Measurements from ENCODE around the gene PRSS53. TPM values are rescaled to one million over a fixed set of nuclear protein-coding genes. Genes with fewer than 3 reads are reported as not detected.

PRSS53 gene
- total RNA-seq, 1 donor from 2014 or later = 2.8 TPM

DNA sequence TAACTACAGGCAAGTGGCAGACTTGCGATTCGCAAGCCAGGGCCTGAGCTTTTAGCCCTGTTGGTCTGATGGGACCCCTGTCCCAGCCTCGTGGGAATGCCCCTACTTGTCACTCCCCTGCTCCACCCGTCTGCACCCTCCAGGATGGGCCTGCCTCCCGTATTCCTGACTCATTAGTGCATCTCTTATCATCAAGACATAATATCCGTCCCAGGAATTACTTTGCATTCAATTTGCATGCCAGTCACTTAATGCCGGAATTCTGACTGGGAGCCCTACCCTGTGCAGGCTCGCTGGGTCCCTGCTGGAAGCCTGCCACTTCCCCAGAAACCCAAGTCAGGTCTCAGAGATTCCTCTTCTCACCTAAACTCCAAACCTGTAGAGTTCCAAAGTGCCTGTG, 3.3 kb downstream of the PRSS53 start:
- H3K9me3 Mint-ChIP-seq (ENCODE audit: unreplicated experiment) = no peaks in the 10 kb centered on the region
- H3K27ac Mint-ChIP-seq (ENCODE audit: unreplicated experiment) = no peak overlapping the region
- no peaks in the 10 kb centered on the region for H3K27me3 Mint-ChIP-seq (ENCODE audit: unreplicated experiment)
- TF ChIP-seq, protein P1, sequence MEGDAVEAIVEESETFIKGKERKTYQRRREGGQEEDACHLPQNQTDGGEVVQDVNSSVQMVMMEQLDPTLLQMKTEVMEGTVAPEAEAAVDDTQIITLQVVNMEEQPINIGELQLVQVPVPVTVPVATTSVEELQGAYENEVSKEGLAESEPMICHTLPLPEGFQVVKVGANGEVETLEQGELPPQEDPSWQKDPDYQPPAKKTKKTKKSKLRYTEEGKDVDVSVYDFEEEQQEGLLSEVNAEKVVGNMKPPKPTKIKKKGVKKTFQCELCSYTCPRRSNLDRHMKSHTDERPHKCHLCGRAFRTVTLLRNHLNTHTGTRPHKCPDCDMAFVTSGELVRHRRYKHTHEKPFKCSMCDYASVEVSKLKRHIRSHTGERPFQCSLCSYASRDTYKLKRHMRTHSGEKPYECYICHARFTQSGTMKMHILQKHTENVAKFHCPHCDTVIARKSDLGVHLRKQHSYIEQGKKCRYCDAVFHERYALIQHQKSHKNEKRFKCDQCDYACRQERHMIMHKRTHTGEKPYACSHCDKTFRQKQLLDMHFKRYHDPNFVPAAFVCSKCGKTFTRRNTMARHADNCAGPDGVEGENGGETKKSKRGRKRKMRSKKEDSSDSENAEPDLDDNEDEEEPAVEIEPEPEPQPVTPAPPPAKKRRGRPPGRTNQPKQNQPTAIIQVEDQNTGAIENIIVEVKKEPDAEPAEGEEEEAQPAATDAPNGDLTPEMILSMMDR (IDR thresholded peaks at IDR 0.05) = no peak
- DNase-seq (ENCODE audit: extremely low spot score, unreplicated experiment) = no peak
- peaks cover 8% of the 10 kb centered on the region for H3K36me3 Mint-ChIP-seq (ENCODE audit: unreplicated experiment)
- no peak overlapping the region for H3K4me3 Mint-ChIP-seq (ENCODE audit: unreplicated experiment)
- peaks cover 2% of the 10 kb centered on the region for H3K4me1 Mint-ChIP-seq (ENCODE audit: unreplicated experiment)

GRCh38 chr16:31084584-31085302, 4.0 kb downstream of the PRSS53 start:
- Mint-ChIP-seq H3K36me3 (ENCODE audit: unreplicated experiment) (peaks cover 8% of the 10 kb centered on the region), H3K27ac (ENCODE audit: unreplicated experiment) (no peak overlapping the region), H3K9me3 (ENCODE audit: unreplicated experiment) (no peaks in the 10 kb centered on the region), H3K4me3 (ENCODE audit: unreplicated experiment) (no peak overlapping the region), H3K4me1 (ENCODE audit: unreplicated experiment) (peaks cover 2% of the 10 kb centered on the region), H3K27me3 (ENCODE audit: unreplicated experiment) (no peaks in the 10 kb centered on the region)
- TF ChIP-seq, protein P1 (IDR thresholded peaks at IDR 0.05) = no peak
- no peak for DNase-seq (ENCODE audit: extremely low spot score, unreplicated experiment)

DNA sequence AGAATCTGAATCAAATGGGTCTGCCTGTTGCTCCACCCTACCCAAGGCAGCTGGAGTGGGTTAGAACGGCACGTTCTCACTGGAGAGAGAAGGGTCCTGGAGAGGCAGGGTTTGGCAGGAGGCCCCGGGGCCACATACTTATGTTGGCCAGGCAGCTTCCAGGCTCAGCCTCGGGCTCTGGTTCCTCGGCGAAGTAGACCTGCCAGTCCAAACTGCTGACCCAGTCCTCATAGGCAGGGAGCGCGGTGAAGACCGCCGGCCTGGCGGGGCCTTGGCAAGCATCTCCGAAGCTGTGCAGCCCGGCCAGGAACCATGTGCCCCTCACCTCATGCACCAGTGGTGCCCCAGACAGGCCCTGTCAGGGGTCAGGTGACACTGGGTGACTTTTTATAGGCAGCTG, 4.8 kb downstream of the PRSS53 start:
- Mint-ChIP-seq H3K9me3 (ENCODE audit: unreplicated experiment) (no peaks in the 10 kb centered on the region), H3K4me3 (ENCODE audit: unreplicated experiment) (no peak overlapping the region), H3K36me3 (ENCODE audit: unreplicated experiment) (peaks cover 12% of the 10 kb centered on the region), H3K4me1 (ENCODE audit: unreplicated experiment) (peaks cover 2% of the 10 kb centered on the region), H3K27me3 (ENCODE audit: unreplicated experiment) (no peaks in the 10 kb centered on the region), H3K27ac (ENCODE audit: unreplicated experiment) (no peak overlapping the region)
- TF ChIP-seq, protein P1 (IDR thresholded peaks at IDR 0.05) = no peak
- no peak for DNase-seq (ENCODE audit: extremely low spot score, unreplicated experiment)

DNA sequence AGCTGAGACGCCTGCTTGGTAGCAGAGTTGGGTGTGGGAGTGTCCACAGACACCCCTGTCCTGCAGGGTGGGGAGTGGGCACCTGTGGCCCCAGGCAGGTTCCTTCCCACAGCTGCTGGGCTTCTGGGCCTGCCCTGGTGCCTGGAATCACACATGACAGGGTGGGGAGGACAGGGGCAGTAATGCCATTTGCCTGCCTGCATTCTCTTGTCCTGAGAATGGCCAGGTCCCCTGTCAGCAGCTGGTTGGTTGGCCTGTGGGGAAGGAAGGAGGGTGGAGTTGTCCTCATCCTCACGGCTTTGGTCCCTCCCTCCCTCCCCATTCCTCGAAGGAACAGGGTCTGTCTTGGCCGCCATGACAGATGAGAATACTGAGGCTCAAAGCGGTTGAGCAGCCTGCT, 5.2 kb downstream of the PRSS53 start:
- no peak overlapping the region for H3K4me3 Mint-ChIP-seq (ENCODE audit: unreplicated experiment)
- H3K9me3 Mint-ChIP-seq (ENCODE audit: unreplicated experiment) = no peaks in the 10 kb centered on the region
- peaks cover 2% of the 10 kb centered on the region for H3K4me1 Mint-ChIP-seq (ENCODE audit: unreplicated experiment)
- no peaks in the 10 kb centered on the region for H3K27me3 Mint-ChIP-seq (ENCODE audit: unreplicated experiment)
- H3K27ac Mint-ChIP-seq (ENCODE audit: unreplicated experiment) = no peak overlapping the region
- TF ChIP-seq, protein P1 (IDR thresholded peaks at IDR 0.05) = no peak
- peaks cover 16% of the 10 kb centered on the region for H3K36me3 Mint-ChIP-seq (ENCODE audit: unreplicated experiment)
- DNase-seq (ENCODE audit: extremely low spot score, unreplicated experiment) = no peak

GRCh38 chr16:31083081-31083480, 5.7 kb downstream of the PRSS53 start:
- H3K9me3 Mint-ChIP-seq (ENCODE audit: unreplicated experiment) = no peaks in the 10 kb centered on the region
- H3K4me1 Mint-ChIP-seq (ENCODE audit: unreplicated experiment) = peaks cover 2% of the 10 kb centered on the region
- TF ChIP-seq, protein P1 (IDR thresholded peaks at IDR 0.05) = no peak
- no peak overlapping the region for H3K27ac Mint-ChIP-seq (ENCODE audit: unreplicated experiment)
- H3K36me3 Mint-ChIP-seq (ENCODE audit: unreplicated experiment) = peaks cover 20% of the 10 kb centered on the region
- no peaks in the 10 kb centered on the region for H3K27me3 Mint-ChIP-seq (ENCODE audit: unreplicated experiment)
- H3K4me3 Mint-ChIP-seq (ENCODE audit: unreplicated experiment) = no peak overlapping the region
- no peak for DNase-seq (ENCODE audit: extremely low spot score, unreplicated experiment)
